Activated CD8-positive, alpha-beta memory T cell treated with anti-CD3 and anti-CD28 coated beads for 1 hour (primary cell): ENCODE measurements around the gene FREY1.

Experiments used
- DNase-seq, 2 donors: peaks; one replicate each; pipeline ENCODE4 v3.0.0-alpha.2; 2020; ENCODE audit warnings: low read depth in 1 of 2; ENCODE audit errors: extremely low read depth in 1 of 2

FREY1 gene

GRCh38 chr11:45906965-45907611 is at the start of gene FREY1:
FREY1 (minus strand) TSS chr11:45907271; CDS start chr11:45907245, 26 bp downstream.
- no peak for DNase-seq

DNA sequence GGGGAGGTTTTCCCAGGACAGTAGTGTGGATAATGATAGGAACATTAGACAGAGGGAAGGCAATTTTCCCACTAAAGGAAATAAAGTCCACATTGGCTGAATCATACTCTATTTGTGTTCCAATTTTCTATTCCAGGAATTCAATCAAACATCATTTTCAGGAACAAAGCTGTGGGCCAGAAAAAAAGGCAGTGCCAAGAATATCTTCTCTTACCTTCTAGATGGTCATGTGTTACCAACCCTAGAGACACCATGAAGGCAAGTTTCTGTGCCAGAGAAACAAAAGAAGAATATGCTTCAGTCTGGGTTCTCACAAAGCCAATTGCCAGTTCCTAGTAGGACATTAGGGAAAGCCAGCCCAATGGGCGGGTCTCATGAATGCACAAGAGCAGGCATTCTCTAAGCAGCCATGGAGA is 42.9 kb upstream of the FREY1 start:
- no peak for DNase-seq

GRCh38 chr11:45948356-45948755 is 41.3 kb upstream of the FREY1 start:
- no peak for DNase-seq

DNA sequence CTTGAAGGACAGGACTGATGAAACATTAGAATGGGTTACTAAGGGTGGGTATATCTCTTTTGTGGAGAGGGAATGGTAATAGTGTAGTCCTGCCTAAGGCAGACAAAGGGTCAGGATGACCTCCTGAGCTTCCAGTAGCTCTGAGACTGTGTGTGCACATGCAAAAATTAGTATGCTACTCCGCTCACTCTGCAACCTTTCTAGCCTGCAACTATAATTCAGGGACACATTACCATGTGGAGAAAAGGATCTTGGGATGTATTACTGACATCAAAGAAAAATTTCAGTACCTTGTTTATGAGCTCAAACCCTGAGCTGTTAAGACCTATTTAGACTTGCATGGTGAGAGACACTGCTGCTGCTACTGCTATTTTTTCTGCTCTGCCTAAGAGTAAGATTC is 40.8 kb upstream of the FREY1 start:
- no peak for DNase-seq

DNA sequence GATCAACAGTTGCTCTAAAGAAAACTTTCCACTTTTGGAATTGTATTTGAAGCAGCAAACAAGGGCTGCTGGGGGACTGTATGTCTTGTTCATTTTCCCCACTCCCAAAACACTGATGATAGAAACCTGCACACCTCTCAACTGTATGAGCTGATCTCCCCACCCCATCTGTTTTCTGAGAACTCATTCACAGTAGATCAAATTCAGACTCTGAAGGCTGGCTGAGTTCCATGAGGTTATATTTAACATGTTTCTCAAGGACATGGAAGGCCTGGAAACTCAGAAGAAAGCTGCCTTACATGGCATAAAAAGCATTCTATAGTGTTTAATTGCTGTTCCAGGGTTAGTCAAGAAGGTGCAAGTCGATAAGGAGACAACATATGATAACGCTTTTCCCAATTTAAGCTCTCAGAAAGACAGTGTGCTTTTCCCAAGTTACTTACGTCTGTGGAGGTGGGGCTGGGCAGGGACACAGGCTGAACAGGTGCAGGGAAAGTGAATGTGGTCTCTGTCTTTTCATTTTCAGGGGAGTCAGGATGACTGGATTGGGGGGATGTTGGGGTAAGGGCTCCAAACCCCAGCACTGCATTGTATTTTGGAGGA is 38.4 kb upstream of the FREY1 start:
- DNase-seq, result no peak

- DNase-seq, result no peak
These were observed 35.3 kb upstream of the FREY1 start for GRCh38 chr11:45942381-45942780.

GRCh38 chr11:45941285-45941684 is 34.2 kb upstream of the FREY1 start:
- DNase-seq, result no peak

DNA sequence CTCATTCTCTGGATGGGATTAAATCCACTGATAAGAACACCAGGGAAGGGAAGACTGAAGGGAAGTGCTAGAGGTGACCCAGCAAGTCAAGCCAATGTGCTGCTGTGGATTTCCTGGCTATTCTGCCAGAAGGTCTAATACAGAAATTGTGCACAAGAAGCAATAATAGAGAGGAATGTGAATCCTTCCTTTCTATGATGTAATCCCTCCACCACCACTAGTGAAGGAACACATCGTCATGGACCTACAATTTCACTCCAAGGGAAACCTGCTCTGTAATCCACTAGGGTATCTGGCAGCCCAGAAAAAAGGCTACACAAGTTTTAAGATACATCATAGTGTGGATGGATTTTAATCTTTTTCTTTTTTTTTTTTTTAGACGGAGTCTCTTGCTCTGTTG is 32.8 kb upstream of the FREY1 start:
- no peak for DNase-seq

GRCh38 chr11:45937916-45938315 is 30.8 kb upstream of the FREY1 start:
- no peak for DNase-seq

GRCh38 chr11:45936511-45937054 is 29.5 kb upstream of the FREY1 start:
- DNase-seq, result no peak

DNA sequence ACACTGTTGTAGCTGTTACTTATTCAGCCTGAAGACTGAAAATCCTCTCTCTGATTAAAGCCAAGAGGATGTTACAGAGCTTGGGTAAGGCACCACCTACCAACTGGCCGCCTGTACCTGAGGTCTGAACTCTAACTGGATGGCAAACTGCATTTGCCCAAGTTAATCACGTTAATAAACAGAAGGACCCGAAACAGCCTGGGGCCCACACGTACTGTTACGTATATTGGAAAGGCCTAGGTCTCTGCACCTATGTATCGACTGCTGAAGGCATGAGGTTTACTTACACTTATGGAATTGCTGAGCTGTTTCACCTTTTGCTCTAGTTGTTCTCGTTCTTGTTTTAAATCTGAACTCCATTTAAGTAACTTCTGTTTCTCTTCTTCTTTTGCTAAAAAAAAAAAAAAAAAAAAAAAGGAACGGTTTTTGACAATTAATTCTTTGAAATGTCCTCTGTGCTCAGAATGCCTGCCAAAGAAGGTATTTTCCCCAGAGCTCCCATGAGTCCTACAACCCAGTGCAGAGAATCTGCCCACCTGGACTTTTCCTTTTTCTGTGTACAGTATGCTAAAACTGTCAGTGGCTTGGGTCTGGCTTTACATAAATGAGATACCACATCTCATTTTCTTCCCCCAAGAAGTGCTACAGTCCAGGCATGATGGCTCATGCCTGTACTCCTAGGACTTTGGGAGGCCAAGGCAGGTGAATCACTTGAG is 28.4 kb upstream of the FREY1 start:
- DNase-seq, result no peak

DNA sequence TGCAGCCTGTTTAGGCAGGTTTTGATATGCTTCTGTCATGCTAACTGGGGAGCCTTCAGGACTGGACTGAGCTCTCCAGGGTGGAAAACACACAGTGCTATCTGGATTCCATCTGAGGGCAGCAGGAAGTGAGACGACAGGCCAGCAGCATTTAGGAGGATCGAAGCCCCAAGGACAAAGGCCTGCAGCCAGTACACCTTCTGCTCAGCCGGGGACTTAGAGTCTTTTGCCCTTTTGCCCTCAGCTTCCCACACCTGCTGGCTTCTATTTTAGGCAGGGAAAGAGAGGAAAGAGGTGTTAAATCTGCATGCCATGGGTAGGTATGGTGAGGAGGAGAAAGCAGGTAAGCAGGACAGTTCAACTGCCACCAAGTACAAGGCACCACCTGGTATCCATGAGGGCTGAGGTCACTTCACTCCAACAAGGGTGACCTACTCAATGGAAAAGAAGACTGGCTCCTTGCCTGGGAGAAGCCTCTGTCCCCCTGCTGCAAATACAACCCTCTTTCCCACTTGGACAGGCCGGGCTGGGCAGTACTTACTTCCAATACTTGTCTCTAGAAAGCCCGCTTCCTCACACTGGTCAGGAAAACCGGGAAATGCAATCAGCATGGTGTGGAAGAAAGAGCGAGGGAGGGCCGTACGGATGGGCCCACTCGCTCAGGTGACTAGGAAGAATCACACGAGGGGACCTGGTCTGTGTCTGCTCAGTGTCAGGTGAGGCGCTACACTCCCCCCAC is 27.7 kb upstream of the FREY1 start:
- no peak for DNase-seq

GRCh38 chr11:45933846-45934579 is 26.9 kb upstream of the FREY1 start:
- DNase-seq, result no peak

- no peak for DNase-seq
These were observed 26.2 kb upstream of the FREY1 start for GRCh38 chr11:45933131-45933831.

DNA sequence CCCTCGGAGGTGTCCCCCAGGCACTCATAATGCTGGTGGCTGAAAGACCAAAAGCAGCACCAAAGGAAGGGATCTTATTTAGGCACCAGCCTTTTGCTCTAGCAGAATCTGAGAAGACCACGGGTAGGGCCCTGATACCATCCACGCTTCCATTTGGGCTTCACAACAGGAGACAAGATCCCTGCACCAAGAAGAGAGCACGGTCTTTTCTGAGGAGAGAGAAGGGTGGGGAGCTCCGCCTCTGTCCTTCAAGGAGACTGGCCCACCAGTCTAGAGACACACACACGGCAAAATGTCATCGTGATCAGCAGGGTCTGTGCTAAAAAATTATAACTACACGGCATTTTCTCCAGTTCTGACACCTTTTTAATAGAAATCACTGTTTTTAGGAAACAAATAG is 25.1 kb upstream of the FREY1 start:
- DNase-seq, result no peak

DNA sequence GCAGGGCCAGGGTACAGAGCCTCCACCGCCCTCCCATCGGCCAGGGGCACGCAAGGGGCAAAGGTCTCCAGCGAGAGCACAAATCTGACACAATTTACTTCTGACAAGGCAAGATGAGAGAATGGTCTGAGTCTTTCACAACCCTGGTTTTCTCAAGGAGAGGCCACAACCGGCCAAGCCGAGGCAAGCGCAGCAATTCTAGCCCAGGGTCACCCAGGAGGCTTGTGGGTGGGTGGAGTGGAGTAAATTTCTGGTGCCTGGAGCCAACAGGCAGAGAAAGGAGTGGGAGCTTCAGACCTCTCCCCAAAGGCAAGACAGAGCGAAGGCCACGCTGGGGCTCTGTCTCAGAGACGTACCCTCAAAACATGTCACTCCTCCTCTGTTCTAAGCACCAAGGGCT is 24.7 kb upstream of the FREY1 start:
- no peak for DNase-seq

DNA sequence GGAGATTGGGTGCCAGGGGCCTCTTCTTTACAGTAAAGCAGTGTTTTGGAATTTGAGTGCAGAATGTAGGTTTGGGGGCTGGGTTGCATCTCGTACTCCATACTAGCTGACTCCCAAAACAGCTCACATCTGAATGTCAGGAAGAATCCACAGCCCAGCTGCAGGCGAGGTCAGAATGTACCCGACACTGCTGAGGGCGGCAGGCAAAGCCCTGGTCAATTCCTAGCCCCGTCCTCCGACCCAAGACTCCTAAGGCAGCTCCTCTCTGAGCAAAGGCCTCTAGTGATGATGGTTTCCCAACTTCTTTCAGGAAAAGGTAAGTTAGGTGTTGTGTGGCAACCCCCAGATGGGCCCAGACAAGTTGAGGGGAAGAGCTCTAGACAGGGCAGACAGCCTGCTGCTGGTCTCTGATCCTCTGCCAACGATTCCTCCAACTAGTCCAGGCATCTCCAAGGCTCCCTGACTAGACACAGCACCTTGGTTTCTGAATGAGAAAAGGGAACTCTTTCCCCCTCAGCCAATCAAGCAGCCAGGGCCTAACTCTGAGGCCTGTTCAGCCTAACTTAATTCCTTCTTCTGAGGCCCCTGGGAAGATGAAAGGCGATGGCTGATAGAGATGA is 24.0 kb upstream of the FREY1 start:
- no peak for DNase-seq

DNA sequence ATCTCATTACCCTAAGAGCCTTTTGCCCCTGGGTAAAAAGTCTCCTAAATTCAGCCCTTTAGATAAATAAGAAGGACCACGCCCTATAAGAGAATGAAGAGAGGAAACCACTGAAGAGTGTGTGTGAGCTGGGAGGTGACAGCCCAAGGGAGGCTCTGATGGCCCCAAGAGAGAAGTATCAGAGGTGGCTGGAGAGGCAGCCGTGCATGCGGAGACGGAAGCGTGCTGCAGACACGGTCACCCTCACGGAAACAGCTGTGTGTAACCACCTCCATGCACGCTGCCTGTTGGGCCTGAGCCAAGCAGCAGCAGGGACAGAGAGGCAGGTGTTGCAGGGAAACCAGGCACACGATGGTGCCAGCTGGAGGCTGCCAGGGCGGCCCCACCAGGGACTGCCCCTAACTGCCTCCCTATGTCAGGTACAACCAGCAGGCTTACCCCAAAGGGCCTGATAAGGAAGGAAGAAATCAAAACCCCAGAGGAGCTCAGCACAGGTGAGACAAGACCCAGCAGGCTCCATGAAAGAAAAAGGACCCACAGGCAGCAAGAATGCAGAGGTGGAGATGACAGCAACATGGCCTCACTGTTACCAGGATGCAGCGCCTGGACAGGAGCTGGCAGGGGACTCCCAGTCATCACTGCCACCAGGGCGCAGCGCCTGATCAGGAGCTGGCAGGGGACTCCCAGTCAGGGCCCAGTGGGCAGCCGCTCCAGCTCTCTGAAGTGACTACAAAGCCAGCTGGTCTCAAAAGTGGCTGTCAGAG is 23.1 kb upstream of the FREY1 start:
- DNase-seq, result no peak

DNA sequence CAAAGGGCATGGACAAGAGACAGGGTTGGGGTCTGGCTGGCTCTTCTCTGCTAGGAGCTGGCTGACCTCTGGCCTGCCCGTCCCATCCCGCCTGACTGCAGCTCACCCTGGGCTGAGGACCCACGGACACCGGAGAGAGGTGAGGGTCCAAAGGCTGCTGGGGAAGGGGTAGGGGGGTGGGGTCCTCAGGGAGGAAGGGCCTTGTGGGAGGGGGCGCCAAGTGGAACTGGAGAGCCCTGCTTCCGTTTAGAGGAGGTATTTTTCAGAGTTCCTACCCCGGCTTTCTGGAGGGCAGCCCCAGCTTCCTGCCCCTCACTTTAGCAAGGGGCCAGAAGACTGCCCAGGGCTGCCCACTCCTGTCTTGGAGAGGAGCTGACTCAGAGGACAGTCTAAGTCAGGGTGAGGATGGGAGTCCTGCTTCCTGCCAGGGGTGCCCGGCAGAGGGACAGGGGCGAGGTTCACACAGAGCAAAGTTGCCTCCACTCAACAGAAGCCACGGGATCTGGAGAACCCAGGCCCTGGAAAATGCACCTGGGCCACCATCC is 22.5 kb upstream of the FREY1 start:
- DNase-seq, result no peak
